Activated naive CD4-positive, alpha-beta T cell treated with anti-CD3 and anti-CD28 coated beads, Interleukin-2, amount 50 U/mL, for 24 hours (primary cell): Measurements from ENCODE around the gene RAD51D.
"Not testable (repeated sequence)": the region's sequence is repeated elsewhere in the genome, so short reads cannot be mapped to it uniquely, and the experiment has no call there.

ENCODE experiments used
- H3K27ac Mint-ChIP-seq: one replicate; pipeline ENCODE4 v1.8.0; 2021; ENCODE audit warnings: mild to moderate bottlenecking, mixed read lengths
- H3K27me3 Mint-ChIP-seq: one replicate; pipeline ENCODE4 v1.8.0; 2021; ENCODE audit warnings: mixed read lengths
- H3K36me3 Mint-ChIP-seq: one replicate; pipeline ENCODE4 v1.8.0; 2021; ENCODE audit warnings: mixed read lengths
- H3K4me1 Mint-ChIP-seq: one replicate; pipeline ENCODE4 v1.8.0; 2021; ENCODE audit warnings: mixed read lengths
- H3K4me3 Mint-ChIP-seq: one replicate; pipeline ENCODE4 v1.8.0; 2021; ENCODE audit warnings: mild to moderate bottlenecking, mixed read lengths
- H3K9me3 Mint-ChIP-seq: one replicate; pipeline ENCODE4 v1.8.0; 2021; ENCODE audit warnings: mixed read lengths

Gene RAD51D

DNA sequence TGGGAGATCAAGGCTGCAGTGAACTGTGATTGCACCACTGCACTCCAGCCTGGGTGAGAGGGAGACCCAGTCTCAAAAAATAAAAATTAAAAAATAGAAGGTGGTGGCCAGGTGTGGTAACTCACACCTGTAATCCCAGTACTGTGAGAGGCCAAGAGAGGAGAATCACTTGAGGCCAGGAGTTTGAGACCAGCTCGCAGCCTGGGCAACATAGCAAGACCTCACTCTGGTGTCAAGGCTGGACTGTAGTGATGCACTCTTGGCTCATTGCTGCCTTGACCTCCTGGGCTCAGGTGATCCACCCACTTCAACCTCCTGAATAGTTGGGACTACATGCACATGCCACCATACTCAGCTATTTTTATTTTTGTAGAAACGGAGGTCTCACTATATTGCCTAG, 69.5 kb downstream of the RAD51D start:
- H3K36me3 Mint-ChIP-seq: peaks cover 6% of the 10 kb centered on the region
- H3K27ac Mint-ChIP-seq: peak overlapping the region; percentile 38
- no peak overlapping the region for H3K4me3 Mint-ChIP-seq
- peaks cover 83% of the 10 kb centered on the region for H3K4me1 Mint-ChIP-seq
- H3K9me3 Mint-ChIP-seq: peaks cover 9% of the 10 kb centered on the region
- no peaks in the 10 kb centered on the region for H3K27me3 Mint-ChIP-seq

- Mint-ChIP-seq H3K27me3 (no peaks in the 10 kb centered on the region), H3K9me3 (peaks cover 9% of the 10 kb centered on the region), H3K36me3 (peaks cover 6% of the 10 kb centered on the region), H3K4me1 (peaks cover 85% of the 10 kb centered on the region), H3K27ac (peak overlapping the region; percentile 86), H3K4me3 (peak overlapping the region; percentile 70)
These were observed 70.8 kb downstream of the RAD51D start for GRCh38 chr17:35048685-35049379.

- Mint-ChIP-seq H3K4me3 (peak overlapping the region; percentile 77), H3K4me1 (peaks cover 82% of the 10 kb centered on the region), H3K27ac (peak overlapping the region; percentile 96), H3K9me3 (no peaks in the 10 kb centered on the region), H3K36me3 (peaks cover 2% of the 10 kb centered on the region), H3K27me3 (no peaks in the 10 kb centered on the region)
These were observed 72.8 kb downstream of the RAD51D start for GRCh38 chr17:35046740-35047283.

GRCh38 chr17:35046245-35046644, 73.4 kb downstream of the RAD51D start:
- peaks cover 80% of the 10 kb centered on the region for H3K4me1 Mint-ChIP-seq
- peak overlapping the region; percentile 77 for H3K4me3 Mint-ChIP-seq

GRCh38 chr17:35045458-35045979, 74.1 kb downstream of the RAD51D start:
- not testable (repeated sequence) for H3K9me3 Mint-ChIP-seq, H3K36me3 Mint-ChIP-seq, H3K27me3 Mint-ChIP-seq
- Mint-ChIP-seq H3K4me1 (peaks cover 84% of the 10 kb centered on the region), H3K27ac (peak overlapping the region; percentile 96), H3K4me3 (peak overlapping the region; percentile 77)

More at GRCh38 chr17:35046245-35046644, 73.4 kb downstream of the RAD51D start:
- H3K36me3 Mint-ChIP-seq: peaks cover 2% of the 10 kb centered on the region
- no peaks in the 10 kb centered on the region for H3K27me3 Mint-ChIP-seq
- peak overlapping the region; percentile 96 for H3K27ac Mint-ChIP-seq
- no peaks in the 10 kb centered on the region for H3K9me3 Mint-ChIP-seq

DNA sequence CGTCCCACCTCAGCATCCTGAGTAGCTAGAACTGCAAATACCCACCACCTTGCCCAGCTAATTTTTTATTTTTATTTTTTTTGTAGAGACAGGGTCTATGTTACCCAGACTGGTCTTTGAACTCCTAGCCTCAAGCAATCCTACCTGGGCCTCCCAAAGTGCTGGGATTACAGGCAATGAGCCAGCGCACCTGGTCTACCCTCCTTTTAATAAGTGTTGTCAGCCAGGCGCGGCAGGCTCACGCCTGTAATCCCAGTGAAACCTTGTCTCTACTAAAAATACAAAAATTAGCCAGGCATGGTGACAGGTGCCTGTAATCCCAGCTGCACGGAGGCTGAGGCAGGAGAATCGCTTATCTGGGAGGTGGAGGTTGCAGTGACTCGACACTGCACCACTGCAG, 75.5 kb downstream of the RAD51D start:
- no peaks in the 10 kb centered on the region for H3K27me3 Mint-ChIP-seq
- no peak overlapping the region for H3K4me3 Mint-ChIP-seq
- peaks cover 5% of the 10 kb centered on the region for H3K36me3 Mint-ChIP-seq
- H3K9me3 Mint-ChIP-seq: no peaks in the 10 kb centered on the region
- H3K4me1 Mint-ChIP-seq: peaks cover 80% of the 10 kb centered on the region
- peak overlapping the region; percentile 95 for H3K27ac Mint-ChIP-seq
